SKM-1 (cell line): ENCODE measurements around the gene EPHB2.

ENCODE experiments used
- DNase-seq: peaks from one replicate; lab custom pipeline; 2025; ENCODE audit not compliant: unreplicated experiment; lab: John Stamatoyannopoulos, UW

EPHB2 gene

DNA sequence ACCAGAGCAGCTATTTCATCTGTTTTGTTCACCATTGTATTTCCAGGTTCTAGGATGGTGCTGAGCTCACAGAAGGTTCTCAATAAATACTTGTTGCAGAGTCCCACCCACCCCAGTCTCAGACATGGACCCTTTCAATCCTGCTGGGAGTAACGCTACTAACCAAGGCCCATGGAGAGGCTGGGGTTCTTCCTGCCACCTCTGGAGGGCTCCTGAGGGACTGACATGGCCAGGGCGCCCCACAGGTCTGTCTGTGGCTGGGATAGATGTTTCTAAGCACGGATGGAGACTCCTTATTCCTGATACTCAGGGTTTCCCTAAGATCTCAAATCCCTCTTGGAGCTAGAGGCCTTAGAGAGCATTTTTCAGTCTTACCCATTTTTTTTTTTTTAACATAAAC, 87.4 kb downstream of the EPHB2 start:
- no peak for DNase-seq

DNA sequence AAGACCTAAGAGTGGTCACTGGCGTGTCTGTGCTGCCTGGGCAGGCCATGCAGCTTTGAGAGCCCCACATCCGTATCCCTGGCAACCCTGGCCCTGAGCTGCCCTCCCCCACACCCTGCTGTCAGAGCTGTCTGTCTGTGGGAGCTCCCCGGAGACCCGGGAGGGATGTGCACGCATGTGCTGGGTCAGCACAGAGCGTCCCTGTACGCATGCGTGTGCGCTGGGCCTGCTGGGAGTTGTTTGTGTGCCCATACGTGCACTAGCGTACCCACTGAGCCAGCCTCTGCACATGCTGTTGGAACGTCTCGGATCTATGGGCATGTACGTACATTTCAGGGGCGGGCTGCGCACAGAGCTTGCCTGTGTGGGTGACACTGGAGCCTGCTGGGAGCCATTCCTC, 89.3 kb downstream of the EPHB2 start:
- no peak for DNase-seq

DNA sequence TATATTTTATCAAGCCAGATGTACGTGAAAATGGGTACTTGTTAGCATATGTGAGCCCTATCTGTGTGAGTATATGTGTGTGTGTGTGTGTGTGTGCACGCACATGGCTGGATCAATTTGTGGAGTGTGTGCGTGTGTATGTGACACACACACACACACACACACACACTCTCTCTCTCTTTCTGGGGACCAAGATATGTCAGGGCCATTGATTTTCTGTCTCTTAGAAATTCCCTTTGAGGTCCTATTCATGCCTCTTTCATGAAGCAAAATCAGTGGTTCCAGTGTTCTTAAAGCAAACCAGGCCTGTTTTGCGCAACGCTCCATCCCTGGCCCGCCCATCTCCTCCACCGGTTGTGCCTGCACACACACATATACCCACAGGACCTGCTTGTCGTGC, 90.0 kb downstream of the EPHB2 start:
- no peak for DNase-seq

DNA sequence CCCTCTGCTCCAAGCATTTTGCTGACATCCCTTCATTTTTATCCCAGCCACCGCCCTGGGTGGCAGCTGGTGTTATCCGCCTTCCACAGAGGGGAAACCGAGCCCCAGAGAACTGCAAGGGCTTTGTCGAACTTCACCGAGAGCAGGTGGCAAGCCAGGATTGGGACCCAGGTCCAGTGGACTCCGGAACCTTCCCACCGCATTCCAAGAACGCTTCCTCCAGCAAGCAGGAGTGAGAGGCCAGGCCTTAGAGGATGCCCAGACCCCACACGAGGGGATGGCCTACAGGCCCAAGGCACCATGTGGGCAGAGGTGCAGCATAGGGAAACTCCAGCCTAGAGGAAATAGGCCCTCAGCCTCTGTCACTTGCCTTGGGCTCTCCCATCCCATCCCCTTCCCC, 90.7 kb downstream of the EPHB2 start:
- no peak for DNase-seq

DNA sequence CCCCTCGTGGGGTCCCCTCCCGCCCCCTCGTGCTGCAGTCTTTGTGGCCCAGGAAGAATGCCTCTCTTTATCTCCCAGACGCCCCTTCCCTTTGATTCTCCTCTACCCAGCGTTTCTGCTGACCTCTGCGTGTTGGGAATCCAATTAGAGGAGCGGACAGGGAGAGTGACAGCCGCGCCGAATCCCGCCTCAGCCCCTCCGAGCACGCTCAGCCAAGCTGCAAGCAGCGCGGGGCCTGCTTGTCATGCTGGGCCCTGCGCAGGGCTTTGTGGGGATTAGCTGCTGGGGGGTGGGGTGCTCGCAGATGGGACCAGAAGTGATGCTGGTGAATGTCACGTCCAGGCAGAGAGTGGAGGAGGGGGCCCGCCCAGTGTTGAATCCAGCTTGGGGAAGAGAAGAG, 91.1 kb downstream of the EPHB2 start:
- no peak for DNase-seq

DNA sequence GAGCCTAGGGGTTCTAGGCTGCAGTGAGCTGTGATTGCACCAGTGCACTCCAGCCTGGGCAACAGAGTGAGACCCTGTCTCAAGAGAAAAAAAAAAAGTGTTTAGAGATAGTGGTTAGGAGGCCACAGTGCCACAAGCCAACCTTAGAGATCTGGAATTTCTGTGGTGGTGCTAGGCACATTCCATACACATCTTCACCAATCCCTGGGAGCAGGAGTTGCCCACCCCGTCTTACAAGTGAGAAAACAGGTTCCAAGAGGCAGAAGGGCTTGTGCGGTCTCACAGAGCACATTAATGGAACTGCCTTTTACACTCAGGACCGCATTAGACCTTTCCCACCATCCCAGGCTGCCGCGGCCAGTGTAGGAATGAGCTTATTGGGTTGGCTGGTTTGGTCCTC, 93.2 kb downstream of the EPHB2 start:
- no peak for DNase-seq

DNA sequence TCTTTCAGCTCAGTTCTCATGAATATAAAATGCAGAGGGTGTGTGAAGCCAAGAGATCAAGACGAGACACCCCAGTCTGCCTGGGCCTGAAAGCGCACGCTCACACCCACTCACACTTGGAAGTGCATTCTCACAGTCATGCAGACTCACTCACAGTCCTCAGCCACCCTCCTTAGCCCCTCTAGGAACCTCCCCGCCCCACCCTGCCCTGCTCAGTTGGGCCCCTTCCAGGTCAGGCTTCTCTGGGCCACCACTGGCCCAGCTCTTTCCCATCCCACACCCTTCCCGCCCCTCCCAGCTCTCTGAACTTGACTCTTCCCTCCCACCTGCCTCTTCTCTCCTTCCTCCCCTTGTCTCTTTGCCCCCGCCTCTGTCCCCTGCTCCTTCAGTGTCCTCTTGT, 93.8 kb downstream of the EPHB2 start:
- DNase-seq, result no peak

DNA sequence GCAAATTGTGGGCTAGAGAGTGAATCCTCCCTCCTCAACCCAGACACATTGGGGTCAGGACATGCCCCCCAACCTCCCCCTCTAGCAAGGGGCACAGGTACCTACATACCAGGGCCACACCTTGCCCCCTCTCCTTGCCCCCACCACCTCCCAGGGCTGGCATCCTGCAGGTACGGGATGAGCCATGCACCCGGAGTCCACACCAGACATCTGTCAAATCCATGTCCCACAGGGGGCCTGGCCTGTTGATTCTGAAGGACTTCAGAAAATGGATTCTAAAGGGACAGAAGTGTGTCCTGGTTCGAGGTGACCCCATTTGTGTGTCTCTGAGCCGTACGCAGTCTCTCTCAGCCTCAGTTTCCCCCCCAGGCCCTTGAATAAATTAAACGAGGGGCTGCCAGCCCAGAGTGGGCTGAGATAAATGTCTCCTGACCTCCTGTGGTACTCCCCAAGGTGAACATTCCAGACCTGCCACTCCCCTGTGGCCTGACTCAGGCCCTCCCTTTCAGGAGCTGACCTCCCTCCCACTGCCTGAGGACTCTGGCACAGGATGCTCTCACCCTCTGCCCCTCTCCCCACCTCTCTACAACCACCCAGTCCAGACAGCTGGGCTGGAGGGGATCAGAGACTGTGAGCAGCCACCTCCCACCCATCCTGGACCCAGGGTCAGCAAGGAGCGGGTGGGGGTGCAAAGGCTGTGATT, 94.5 kb downstream of the EPHB2 start:
- no peak for DNase-seq

DNA sequence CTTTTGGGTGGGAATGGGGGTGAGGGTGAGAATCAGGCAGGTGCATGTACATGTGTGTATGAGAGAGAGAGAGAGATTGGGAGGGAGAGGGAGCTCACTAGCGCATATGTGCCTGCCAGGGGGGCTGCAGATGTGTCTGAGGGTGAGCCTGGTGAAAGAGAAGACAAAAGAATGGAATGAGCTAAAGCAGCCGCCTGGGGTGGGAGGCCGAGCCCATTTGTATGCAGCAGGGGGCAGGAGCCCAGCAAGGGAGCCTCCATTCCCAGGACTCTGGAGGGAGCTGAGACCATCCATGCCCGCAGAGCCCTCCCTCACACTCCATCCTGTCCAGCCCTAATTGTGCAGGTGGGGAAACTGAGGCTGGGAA, 95.0 kb downstream of the EPHB2 start:
- no peak for DNase-seq

DNA sequence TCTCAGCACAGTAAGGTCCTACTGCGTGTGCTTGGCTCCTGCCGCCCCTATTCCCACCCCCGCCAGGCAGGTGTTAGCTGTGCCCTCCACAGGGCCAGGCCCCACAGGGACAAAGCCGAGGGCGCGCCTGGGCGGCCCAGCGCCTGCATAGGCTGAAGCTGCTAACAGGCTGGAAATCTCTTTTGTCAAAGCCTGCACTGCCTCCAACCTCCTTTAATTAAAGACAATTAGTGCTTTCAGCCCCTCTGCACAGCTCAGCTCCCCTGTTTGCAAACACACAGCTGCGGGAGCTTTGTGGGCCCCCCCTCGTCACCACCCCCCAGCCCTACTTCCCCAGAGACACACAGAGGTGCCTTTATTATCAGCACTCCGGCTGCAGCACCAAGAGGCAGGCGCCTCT, 95.9 kb downstream of the EPHB2 start:
- no peak for DNase-seq

DNA sequence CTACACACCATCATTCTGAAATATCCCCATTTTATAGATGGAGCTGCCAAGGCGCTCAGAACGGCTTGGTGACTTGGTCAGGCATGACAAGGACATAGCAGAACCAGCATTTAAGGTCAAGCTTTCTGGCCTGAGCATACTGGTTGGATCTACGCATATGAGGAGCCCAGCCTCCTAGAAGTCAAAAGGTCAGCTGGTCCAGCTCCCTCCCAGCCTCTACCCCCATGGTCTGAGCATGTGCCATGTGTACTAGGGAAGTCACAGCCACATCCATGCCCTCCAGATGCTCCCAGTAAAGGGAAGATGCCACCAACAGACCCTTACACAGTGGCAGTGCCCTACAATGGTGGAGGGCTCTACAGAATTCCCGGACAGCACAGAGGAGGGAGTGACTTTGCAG, 96.7 kb downstream of the EPHB2 start:
- DNase-seq, result no peak

DNA sequence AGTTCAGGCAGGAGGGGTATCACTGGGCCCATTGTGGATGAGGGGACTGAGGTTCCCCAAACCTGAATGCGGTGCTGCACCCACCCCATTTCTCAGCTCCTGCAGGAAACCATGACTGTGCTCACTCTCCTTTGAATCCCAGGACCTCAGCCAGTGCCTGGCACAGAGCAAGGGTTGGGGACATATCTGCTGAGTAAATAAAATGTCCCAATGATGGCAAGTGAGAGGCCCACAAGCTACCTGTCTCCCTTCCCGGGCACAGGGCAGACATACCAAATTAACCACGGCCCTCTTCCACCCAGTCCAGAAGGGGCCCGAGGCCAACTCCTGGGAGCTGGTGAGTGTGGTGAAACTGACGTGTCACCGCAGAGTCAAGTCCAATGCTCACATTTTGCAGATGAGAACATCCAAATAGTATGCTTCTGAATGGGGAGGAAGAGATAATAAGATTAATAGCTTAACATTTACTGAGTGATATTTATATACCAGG, 97.6 kb downstream of the EPHB2 start:
- no peak for DNase-seq

DNA sequence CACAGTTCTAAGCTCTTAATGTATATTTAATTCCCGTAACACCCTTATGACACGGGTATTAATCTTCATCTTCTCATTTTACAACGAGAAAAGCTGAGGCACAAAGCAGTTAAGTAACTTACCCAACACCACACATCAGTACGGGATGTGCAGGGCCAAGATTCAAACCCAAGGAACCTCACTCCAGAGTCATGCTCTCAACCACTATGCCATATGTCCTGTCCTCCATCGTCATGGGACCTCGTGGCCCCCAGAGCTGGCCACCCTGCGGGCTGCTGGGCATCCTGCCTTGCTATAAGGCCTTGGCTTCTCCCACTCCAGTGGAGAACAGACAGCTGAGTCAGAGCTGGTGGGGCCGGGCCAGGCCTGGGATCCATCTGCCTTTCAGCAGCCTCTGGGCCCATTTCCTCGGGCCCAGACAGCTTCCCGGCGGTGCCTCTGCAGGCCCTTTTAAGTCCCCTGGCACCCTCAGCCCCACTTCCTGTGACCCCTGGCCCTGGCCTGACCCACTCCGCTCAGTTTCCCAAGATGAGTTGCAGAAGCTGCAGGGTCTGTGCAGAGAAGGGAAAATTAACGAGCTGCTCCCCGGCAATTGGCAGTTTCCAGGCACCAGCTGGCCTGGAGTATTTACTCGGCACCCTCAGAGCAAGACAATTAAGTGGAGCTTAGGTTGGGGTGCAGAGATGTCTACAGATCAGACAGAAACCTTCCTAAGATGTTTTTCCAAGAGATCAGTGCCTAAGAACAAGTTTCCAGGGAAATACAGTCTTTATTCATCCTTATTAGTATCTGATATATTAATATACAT, 98.2 kb downstream of the EPHB2 start:
- no peak for DNase-seq

DNA sequence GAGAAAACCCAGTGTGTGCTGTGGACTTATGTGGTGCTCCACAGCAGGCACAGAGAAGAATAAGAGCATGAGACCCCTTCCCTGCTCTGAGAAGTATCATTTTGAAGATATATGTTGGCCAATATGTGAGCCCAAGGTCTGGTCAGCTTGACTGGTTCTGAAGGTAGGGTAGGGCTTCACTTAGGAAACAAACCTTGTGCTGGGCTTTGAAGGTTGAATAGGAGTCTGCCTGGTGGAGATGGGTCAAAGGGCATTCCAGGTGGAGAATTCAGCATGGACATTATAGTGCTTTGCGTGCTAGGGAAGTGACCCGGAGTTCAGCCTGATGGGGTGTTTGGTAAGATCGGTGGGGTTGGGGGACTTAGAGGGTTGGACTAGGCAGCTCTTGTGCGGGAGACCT, 99.1 kb downstream of the EPHB2 start:
- DNase-seq, result no peak

DNA sequence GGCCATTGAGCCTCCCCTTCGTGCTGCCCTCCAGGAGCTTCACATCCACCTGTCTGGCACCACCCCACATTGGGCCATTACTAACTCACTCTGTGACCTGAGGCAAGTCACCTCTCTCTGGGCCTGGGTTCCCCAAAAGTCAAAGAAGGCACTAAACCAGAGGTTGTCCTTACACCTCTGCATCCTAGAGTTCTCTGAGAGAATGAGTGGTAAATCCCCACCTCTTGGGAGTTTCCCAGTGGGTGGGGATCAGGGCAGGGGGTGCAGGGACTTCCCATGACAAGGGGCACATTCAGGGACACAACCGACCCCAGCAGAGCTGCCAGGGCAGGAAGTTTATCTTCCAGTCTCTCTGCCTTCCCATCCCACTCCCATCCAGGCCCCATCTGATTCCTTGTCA, 99.7 kb downstream of the EPHB2 start:
- no peak for DNase-seq

DNA sequence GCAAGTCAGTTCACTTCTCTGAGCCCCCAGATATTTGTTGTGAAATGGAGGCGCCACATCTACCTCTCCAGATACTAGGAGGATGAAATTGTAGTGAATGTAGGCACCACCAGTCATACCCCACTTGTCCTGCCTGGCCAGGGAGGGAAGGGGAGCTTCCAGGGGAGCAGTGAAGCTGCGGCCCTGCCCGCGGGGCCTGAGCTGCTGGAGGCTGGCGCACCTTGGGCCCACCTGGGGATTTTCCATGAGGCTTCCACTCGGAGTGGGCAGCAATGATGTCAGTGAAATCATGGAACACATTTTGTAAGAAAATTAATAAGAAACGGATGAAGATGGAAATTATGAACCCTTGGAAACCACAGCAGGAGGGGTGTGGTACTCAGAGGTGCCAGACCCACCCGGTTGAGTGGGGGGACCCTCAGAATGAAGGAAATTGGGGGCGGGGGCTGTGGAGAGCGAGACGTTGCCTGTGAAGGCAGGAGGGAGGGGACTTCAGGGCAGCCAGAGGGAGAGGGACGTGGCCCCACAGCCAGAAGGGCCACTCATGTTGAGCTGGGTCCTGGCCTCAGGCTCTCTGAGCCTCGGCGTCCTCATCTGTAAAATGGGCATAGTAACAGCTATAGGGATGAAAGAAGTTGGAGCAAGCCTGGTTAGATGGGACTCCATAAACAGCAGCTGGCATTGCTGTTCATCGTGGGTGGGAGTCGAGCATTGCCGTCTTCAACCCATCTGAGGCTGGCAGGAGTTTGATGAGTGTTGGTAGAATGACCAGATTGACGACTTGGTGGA, 101.6 kb downstream of the EPHB2 start:
- DNase-seq, result no peak

DNA sequence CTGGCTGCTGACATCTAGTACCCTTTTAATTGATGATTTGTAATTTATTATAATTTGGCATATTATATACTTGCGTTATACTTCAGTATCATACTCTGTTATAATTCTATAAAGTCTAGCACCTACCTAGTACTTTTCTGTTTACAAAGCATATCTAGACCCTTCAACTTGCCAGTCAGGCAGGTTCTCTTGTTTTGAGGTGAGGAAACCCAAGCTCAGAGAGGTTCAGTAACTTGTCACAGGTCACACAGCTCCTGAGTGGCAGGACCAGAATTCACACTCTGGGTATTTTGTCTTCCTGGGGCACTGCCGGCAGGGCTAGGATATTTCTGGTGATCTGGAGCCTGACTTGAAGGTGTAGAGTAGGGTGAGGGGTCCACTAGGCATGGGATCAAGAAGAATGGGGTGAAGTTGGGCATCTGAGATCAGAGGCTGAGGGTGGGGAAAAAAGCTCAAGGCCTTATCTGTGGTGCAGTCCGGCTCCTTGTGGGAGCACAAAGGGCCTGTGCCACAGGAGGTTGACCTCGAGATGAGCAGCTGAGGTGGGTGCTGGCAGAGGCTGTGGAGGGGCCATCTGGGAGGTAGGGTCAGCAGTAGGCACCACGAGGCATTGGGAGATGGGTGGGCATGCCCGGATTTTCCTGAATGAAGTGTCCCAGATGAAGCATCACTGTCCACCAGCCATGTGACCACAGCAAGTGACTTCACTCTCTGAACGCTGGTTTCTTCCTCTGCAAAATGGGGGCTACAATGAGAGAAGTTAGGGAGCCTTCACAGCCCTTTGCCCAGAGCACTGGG, 102.6 kb downstream of the EPHB2 start:
- DNase-seq, result no peak

DNA sequence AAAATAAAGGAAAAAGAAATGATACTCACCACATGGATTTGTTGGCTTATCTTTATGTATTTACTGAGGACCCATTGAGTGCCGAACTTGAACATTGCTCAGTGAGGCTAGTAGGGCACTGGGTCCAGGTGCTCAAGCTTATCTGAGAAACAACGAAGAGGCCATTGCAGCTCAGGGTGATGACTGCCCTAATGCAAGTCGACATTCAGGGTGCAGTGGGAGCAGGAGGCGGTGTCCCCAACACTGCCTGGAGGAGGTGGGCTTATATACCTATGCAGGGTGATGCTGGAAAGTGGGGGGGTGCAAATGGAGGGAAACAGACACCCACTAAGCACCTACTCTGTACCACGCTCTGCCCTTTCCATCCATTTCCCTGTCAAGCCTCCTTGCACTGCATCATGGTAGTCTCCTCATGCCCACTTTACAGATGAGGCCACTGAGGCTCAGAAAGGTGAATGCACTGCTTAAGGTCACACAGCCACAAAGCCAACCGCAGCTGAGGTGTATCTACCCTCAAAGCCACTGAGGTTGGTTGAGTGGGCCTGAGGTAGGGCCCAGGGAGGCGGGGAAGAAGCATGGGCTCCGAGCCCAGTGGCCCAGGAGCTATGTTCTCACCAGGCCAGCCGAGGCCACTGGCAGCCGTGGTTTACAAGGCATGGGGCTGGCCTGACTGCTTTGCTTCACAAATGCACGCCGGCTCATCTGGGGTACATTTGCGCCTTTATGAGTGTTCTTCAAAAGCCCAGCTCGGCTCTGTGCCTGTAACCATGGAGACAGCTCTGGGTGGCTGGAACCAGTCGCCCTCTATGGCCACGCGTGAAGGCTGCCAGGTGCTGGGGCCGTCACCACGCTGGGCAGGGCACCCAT, 103.8 kb downstream of the EPHB2 start:
- DNase-seq, result no peak

DNA sequence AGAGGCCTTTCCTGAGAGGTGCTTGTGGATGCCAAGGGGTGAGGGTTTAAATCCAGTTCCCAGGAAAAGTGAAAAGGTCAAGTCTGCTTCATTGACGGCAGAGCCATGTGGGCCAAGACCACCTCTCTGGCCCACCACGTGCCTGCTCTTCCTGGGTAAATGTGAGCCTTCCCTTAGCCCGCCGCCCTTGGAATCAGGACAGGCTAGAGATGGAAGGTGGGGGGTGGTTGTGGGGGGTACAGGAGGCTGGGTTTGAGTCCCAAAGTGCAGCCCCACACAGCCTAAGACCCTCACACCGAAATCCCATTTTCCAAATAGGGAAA, 104.4 kb downstream of the EPHB2 start:
- no peak for DNase-seq

DNA sequence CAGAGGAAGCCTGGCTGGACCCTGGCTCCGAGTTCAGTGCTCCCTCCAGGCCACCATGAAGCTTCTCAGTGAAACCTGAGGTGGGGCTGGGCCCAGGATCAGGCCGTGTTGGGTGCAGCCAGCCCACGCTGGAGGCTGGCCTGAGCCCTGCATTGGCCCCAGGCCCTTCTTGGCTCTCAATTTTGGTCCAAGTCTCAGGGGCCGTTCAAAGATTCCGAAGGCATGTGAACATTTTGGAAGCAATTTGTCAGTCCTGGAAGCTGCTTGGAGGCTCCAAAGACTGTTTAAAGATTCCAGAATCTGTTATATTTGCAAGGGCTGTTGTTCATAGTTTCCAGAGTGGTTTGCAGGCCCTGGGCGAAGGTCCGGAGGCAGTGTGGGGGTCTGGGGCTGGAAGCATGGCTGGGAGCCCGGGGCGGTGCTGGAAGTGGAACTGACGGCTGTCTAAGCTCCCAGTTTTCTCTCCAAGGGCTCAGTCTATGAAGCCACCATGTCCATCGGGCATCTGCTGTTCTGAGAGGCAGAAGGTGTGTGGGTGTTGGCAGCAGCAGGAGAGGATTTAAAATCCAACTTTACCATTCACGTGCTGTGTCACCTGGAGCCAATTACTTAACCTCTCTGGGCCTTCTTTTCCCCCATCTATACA, 104.9 kb downstream of the EPHB2 start:
- DNase-seq, result no peak
